Tibial artery (tissue), 4 donors: ENCODE measurements around the gene PRDX2.
A peak's percentile ranks its signal among the peaks of the same experiment; 100 is the strongest.

Source experiments
- DNase-seq, 2 donors: peaks; one replicate each; pipeline ENCODE4 v3.0.0-alpha.2; 2019
- H3K27ac ChIP-seq, 2 donors: fragments of 200-600 bp; sonication (generic) in 1 of 2; 1 replicate in 1 of 2; 2 replicates in 1 of 2; pipeline ENCODE4 v1.5.1; 2018 to 2019; ENCODE audit warnings: mild to moderate bottlenecking in 1 of 2
- H3K27me3 ChIP-seq, 2 donors: fragments of 200-600 bp; sonication (generic) in 1 of 2; one replicate each; pipeline versions ENCODE4 v1.5.1 to v1.6.0; 2016 to 2019
- H3K36me3 ChIP-seq, 3 donors: fragments of 200-600 bp; sonication (generic) in 2 of 3; one replicate each; pipeline ENCODE4 v1.5.1; 2016 to 2019; ENCODE audit warnings: mild to moderate bottlenecking in 2 of 3
- H3K4me1 ChIP-seq, 4 donors: fragments of 200-600 bp; sonication (generic) in 2 of 4; 1 replicate in 3 of 4; 2 replicates in 1 of 4; pipeline ENCODE4 v1.5.1; 2016 to 2019
- H3K4me3 ChIP-seq, 2 donors: fragments of 200-600 bp; sonication (generic) in 1 of 2; 1 replicate in 1 of 2; 2 replicates in 1 of 2; pipeline ENCODE4 v1.5.1; 2018 to 2019; ENCODE audit warnings: mild to moderate bottlenecking in 2 of 2
- H3K9me3 ChIP-seq, 3 donors: fragments of 200-600 bp; sonication (generic) in 1 of 3; one replicate each; pipeline ENCODE4 v1.5.1; 2016 to 2019
- CTCF ChIP-seq, 2 experiments: fragments of 200-600 bp in 1 of 2; fragments of 450-650 bp in 1 of 2; IDR thresholded peaks; one replicate each; pipeline ENCODE4 v1.5.1; 2017 to 2019; ENCODE audit warnings: antibody characterized with exemption in 2 of 2, mild to moderate bottlenecking in 1 of 2, moderate library complexity in 1 of 2
- intact Hi-C: fragments of 100-400 bp; cut with DNase I; formaldehyde crosslinking; loops from one replicate; pipeline ENCODE4 v1.15.0; 2023; ENCODE audit warnings: low total_unique reads

Gene PRDX2

DNA sequence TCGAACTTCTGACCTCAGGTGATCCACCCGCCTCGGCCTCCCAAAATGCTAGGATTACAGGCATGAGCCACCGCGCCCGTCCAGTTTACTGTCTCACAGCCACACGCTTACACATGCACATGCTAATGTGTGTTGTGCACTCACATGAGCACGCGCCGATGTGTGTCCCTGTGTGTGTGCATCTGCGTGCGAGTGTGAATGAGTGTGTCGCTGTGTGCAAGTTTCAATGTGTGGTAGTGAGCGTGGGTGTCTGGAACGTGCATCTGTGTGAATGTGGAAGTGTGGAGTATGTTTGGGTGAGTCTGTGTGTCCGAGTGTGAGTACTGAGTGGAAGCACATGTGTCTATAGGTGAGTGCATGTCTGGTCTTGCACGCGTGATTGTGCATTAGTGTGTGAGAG is 40.9 kb upstream of the PRDX2 start:
- H3K27me3 ChIP-seq, result peaks cover 10 to 89% of the 10 kb centered on the region in 2 donors
- no peaks in the 10 kb centered on the region for H3K9me3 ChIP-seq
- no peaks in the 10 kb centered on the region for H3K36me3 ChIP-seq
- no peak for DNase-seq
- H3K4me3 ChIP-seq, result no peak overlapping the region
- H3K27ac ChIP-seq, result no peak overlapping the region
- TF ChIP-seq CTCF (IDR thresholded peaks at IDR 0.05), result no peak
- peaks cover 0 to 28% (median 23%) of the 10 kb centered on the region in 4 donors for H3K4me1 ChIP-seq
- intact Hi-C loops, result no loop called here

DNA sequence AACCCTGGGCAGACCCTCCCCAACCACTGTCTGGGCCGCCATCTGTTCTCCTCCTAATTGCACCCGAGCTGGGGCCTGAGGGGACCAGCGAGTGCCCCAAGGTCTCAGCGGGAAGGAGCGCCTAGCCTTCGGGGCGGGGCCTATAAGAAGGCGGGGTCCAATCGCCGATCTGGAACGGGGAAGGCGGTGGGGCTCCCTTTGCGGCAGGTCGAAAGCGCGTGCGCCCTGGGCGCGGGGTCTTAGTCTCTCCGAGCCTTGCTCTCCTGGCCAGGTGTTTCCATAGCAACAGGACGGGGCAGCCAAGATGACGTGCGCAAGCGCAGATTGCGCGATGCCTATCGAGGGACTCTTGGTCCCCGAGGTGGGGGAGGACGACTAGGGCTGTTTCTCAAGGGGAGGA is 39.5 kb upstream of the PRDX2 start:
- Histone ChIP-seq H3K4me3 (no peak overlapping the region), H3K9me3 (no peaks in the 10 kb centered on the region), H3K36me3 (no peaks in the 10 kb centered on the region), H3K27me3 (peaks cover 10 to 91% of the 10 kb centered on the region in 2 donors), H3K4me1 (peaks cover 0 to 23% (median 20%) of the 10 kb centered on the region in 4 donors), H3K27ac (no peak overlapping the region)
- intact Hi-C loops, result no loop called here
- DNase-seq, result no peak
- TF ChIP-seq CTCF (IDR thresholded peaks at IDR 0.05), result no peak

DNA sequence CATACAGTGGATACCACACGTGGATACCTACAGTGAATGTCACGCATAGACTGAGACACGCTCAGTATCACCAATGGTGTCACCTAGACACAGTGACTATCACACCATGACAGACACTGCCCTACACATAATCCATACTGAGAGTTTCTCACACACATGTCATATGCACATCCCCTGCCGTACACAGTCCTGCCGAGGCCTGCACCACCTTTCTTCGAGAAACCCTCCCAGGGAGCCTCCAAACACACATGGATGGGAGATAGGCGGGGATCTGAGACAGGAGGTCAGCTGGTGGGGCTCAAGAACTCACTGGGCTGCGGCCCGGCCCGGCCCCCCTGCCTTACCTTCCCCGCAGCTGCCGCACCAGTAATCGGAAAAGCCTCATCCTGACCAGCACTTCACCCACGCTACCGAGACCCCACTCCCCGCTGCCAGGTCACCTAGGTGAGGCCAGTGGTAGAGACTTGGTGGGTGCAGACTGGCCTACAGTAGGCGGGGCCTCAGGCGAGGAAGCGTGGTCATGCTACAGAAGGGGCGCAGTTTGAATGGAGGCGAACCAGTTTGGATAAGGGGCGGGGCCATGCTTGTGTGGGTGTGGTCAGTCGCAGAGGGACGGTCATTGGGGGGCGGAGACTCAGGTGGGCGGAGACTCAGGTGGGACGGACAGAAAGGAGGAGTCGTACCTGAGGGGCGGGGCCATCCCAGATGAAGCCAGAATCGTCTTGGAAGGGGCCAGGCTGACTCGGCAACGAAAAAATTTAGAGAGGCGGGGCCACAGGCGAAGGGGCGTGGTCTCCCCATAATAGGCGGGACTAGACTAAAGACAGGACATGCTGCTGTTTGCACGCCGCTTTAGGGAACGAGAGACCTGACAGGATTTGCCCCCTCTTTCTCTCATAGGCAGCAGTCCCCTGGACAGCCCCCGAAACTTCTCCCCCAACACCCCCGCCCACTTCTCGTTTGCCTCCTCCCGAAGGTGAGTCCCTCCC is 38.8 kb upstream of the PRDX2 start:
- peaks cover 0 to 24% (median 20%) of the 10 kb centered on the region in 4 donors for H3K4me1 ChIP-seq
- H3K4me3 ChIP-seq, result no peak overlapping the region
- H3K27me3 ChIP-seq, result peaks cover 10 to 95% of the 10 kb centered on the region in 2 donors
- H3K9me3 ChIP-seq, result no peaks in the 10 kb centered on the region
- TF ChIP-seq CTCF (IDR thresholded peaks at IDR 0.05), result no peak
- H3K36me3 ChIP-seq, result no peaks in the 10 kb centered on the region
- H3K27ac ChIP-seq, result no peak overlapping the region
- intact Hi-C loops, result no loop called here
- no peak for DNase-seq

DNA sequence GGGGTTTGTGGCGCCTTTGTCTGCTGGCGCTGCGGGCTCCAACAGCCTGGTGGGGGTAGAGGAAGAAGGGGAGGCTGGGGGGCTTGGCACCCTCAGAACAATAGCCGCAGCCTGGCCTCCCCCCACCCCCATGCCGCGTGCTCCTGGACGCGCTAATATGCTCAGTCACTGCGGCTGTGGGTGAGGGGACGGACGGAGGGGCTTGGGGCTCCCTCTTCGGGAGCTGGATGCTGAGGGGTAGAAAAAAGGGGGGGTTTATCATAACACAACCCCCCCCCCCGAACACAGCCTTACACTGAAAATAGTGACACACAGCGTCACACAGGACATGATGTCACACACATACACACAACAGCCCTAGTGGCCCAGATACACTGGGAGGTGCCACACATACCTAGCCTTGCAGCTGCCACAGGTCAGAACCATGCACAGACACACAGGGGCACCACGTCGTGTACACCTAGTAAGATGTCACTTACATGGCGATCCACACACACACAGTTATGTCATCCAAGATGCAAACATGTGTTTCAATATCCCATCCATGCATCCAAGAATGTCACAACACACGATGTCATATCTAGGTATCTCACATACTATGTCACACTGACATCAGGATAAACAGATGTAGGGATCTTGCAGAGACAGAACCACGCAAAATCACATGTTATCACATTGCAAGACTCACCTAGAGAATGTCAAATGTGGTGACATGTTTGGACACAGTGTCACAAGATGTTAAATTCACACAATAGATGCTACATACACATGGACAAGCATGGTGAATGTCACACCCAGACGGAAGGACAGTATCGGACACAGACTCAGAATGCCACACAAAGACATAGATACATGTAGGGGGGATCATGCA is 37.5 kb upstream of the PRDX2 start:
- intact Hi-C loops, result no loop called here
- Histone ChIP-seq H3K9me3 (no peaks in the 10 kb centered on the region), H3K27ac (no peak overlapping the region), H3K27me3 (peaks cover 15 to 99% of the 10 kb centered on the region in 2 donors), H3K4me1 (peaks cover 0 to 37% (median 23%) of the 10 kb centered on the region in 4 donors), H3K36me3 (no peaks in the 10 kb centered on the region), H3K4me3 (peak overlapping the region in 1 of 2 donors; percentile 36)
- DNase-seq, result no peak
- no peak for TF ChIP-seq CTCF (IDR thresholded peaks at IDR 0.05)

GRCh38 chr19:12838182-12838885 is 36.7 kb upstream of the PRDX2 start, which contains the start of gene MAST1:
MAST1 (plus strand) TSS chr19:12838515; CDS start chr19:12838573, 58 bp downstream.
- Histone ChIP-seq H3K27me3 (peaks cover 15 to 100% of the 10 kb centered on the region in 2 donors), H3K4me1 (peaks cover 0 to 44% (median 30%) of the 10 kb centered on the region in 4 donors), H3K9me3 (no peaks in the 10 kb centered on the region), H3K27ac (no peak within 1 kb of the TSS), H3K4me3 (peak within 1 kb of the TSS; percentile 13 to 36), H3K36me3 (no peaks in the 10 kb centered on the region)
- intact Hi-C loops, result no loop called here
- peak in 1 of 2 experiments; percentile 18 for TF ChIP-seq CTCF (IDR thresholded peaks at IDR 0.05)
- DNase-seq, result no peak
